Endothelial cell of hepatic sinusoid (primary cell): ENCODE results near the gene DDX5.

Source experiments
- in situ Hi-C: cut with HindIII; loops from 2 replicates; pipeline ENCODE4 v1.10.0; 2017; ENCODE audit warnings: low sequenced_read_pairs

The DDX5 gene

GRCh38 chr17:64448665-64449512 is 57.2 kb downstream of the DDX5 start, which contains the start of gene MILR1:
Gene MILR1, plus strand, starts transcription at chr17:64449115. Its CDS starts 54 bp downstream, at chr17:64449169.
- in situ Hi-C loops = no loop called here
